ENCODE results near the gene FNDC3B.

DNA sequence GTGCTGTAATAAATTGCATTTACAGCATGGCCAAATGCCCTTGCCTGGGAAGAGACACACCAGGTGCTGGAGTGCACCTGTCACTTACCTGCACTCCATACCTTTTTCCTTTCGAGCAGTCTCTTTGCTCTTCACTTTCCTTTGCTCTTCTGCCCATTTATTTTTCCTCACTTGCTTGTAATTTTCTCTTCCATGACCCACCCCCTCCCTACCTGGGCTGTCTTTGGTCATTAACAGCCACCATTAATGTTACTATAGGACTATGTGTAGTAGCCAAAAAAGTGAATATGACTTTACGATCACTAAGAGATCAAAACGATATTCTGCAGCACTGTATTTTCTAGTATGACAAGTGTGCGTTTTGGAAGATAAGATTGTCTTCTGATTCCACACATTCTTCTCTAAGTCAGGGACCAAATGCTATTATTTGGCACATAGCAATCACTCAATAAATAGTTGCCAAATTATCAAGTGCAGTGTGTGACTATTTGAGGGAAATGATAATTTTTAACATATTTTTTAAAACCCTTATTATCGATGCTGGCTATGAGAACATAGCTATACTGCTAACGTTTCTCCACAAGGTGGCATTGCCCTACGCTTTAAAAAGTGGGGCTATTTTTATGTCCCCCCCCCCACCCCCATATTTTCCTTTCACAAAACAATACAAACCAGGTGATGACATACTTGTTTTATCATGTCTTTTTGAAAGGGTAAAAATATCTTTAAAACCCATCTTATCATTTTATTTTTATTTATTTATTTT is 294.5 kb downstream of the FNDC3B start:
- peak; percentile 49 for TF ChIP-seq CTCF (IDR thresholded peaks at IDR 0.05; ENCODE audit: low read length)
- TF ChIP-seq EZH2 (IDR thresholded peaks at IDR 0.05; ENCODE audit: borderline replicate concordance, low read length) = no peak

Measured in OCI-LY1 (cell line).